GM18520 (cell line): ENCODE results near the gene CHAF1B.
A peak's percentile ranks its signal among the peaks of the same experiment; 100 is the strongest.
"Not testable (repeated sequence)": the region's sequence is repeated elsewhere in the genome, so short reads cannot be mapped to it uniquely, and the experiment has no call there.

ENCODE experiments used
- ATAC-seq: cut with Tn5 transposase; IDR thresholded peaks from one replicate; pipeline ENCODE4 v1.9.1; 2021; ENCODE audit not compliant: unreplicated experiment

Gene CHAF1B

GRCh38 chr21:36385233-36386030 is at the start of gene CHAF1B:
Gene CHAF1B, plus strand, starts transcription at chr21:36385392. Its CDS starts 745 bp downstream, at chr21:36386137.
- peak; percentile 79 for ATAC-seq

GRCh38 chr21:36337099-36337509 is 48.1 kb upstream of the CHAF1B start:
- ATAC-seq: no peak

GRCh38 chr21:36338975-36339374 is 46.2 kb upstream of the CHAF1B start:
- no peak for ATAC-seq

GRCh38 chr21:36342581-36342980 is 42.6 kb upstream of the CHAF1B start:
- not testable (repeated sequence) for ATAC-seq

GRCh38 chr21:36344931-36345330 is 40.3 kb upstream of the CHAF1B start:
- no peak for ATAC-seq

GRCh38 chr21:36347278-36347961 is 37.8 kb upstream of the CHAF1B start:
- ATAC-seq: no peak

- ATAC-seq: no peak
These were observed 37.2 kb upstream of the CHAF1B start for GRCh38 chr21:36347962-36348328.

- no peak for ATAC-seq
These were observed 35.9 kb upstream of the CHAF1B start for GRCh38 chr21:36349315-36349714.

GRCh38 chr21:36350282-36350910 is 34.8 kb upstream of the CHAF1B start:
- ATAC-seq: no peak

GRCh38 chr21:36354918-36355680 is 30.1 kb upstream of the CHAF1B start:
- ATAC-seq: no peak

GRCh38 chr21:36355868-36356267 is 29.3 kb upstream of the CHAF1B start:
- no peak for ATAC-seq

GRCh38 chr21:36359185-36359584 is 26.0 kb upstream of the CHAF1B start:
- no peak for ATAC-seq

- no peak for ATAC-seq
These were observed 16.0 kb upstream of the CHAF1B start for GRCh38 chr21:36369064-36369685.

- no peak for ATAC-seq
These were observed 9.2 kb upstream of the CHAF1B start for GRCh38 chr21:36375994-36376393.

GRCh38 chr21:36377391-36377842 is 7.8 kb upstream of the CHAF1B start:
- ATAC-seq: no peak

GRCh38 chr21:36379251-36379650 is 5.9 kb upstream of the CHAF1B start:
- no peak for ATAC-seq

GRCh38 chr21:36381841-36382589 is 3.2 kb upstream of the CHAF1B start:
- ATAC-seq: no peak

GRCh38 chr21:36382722-36383121 is 2.5 kb upstream of the CHAF1B start:
- ATAC-seq: not testable (repeated sequence)

- ATAC-seq: no peak
These were observed 333 bp upstream of the CHAF1B start for GRCh38 chr21:36384885-36385232.

GRCh38 chr21:36386031-36386642 is 945 bp downstream of the CHAF1B start:
- no peak for ATAC-seq
